HT-29 (cell line): Measurements from ENCODE around the gene ASTN2. TPM values are rescaled to one million over a fixed set of nuclear protein-coding genes. Genes with fewer than 3 reads are reported as not detected.

Source experiments
- DNase-seq: peaks from one replicate; pipeline ENCODE4 v3.0.0-alpha.2; 2015; ENCODE audit warnings: low spot score
- total RNA-seq: library from RNA; depleted of rRNA; stranded (reverse); fragments of >200 nt; shearing (Covaris generic); gene quantifications from 2 replicates; pipeline ENCODE4 v1.2.3, GENCODE V29; 2014

The ASTN2 gene
- total RNA-seq, 1 experiment from 2014 or later, result 4.0 TPM

- DNase-seq, result no peak
These were observed 164.1 kb downstream of the ASTN2 start for GRCh38 chr9:117250610-117251215.

- no peak for DNase-seq
These were observed 165.1 kb downstream of the ASTN2 start for GRCh38 chr9:117249799-117250198.

GRCh38 chr9:117247266-117247665, 167.6 kb downstream of the ASTN2 start:
- DNase-seq, result peak; percentile 9

GRCh38 chr9:117245175-117245829, 169.6 kb downstream of the ASTN2 start:
- no peak for DNase-seq

- DNase-seq, result no peak
These were observed 172.8 kb downstream of the ASTN2 start for GRCh38 chr9:117242082-117242481.

- DNase-seq, result no peak
These were observed 175.4 kb downstream of the ASTN2 start for GRCh38 chr9:117239428-117239827.

GRCh38 chr9:117234103-117234502, 180.8 kb downstream of the ASTN2 start:
- DNase-seq, result no peak

GRCh38 chr9:117233016-117233415, 181.8 kb downstream of the ASTN2 start:
- no peak for DNase-seq

- DNase-seq, result no peak
These were observed 182.6 kb downstream of the ASTN2 start for GRCh38 chr9:117232281-117232680.

GRCh38 chr9:117231012-117231411, 183.8 kb downstream of the ASTN2 start:
- DNase-seq, result no peak

- DNase-seq, result no peak
These were observed 190.2 kb downstream of the ASTN2 start for GRCh38 chr9:117224695-117225094.

GRCh38 chr9:117218951-117219350, 195.9 kb downstream of the ASTN2 start:
- DNase-seq, result no peak

GRCh38 chr9:117214416-117214815, 200.4 kb downstream of the ASTN2 start:
- DNase-seq, result no peak

GRCh38 chr9:117211280-117211679, 203.6 kb downstream of the ASTN2 start:
- DNase-seq, result no peak

GRCh38 chr9:117205806-117206205, 209.1 kb downstream of the ASTN2 start:
- no peak for DNase-seq

- DNase-seq, result no peak
These were observed 209.9 kb downstream of the ASTN2 start for GRCh38 chr9:117204971-117205370.

- DNase-seq, result no peak
These were observed 223.2 kb downstream of the ASTN2 start for GRCh38 chr9:117191504-117192261.

- DNase-seq, result no peak
These were observed 225.7 kb downstream of the ASTN2 start for GRCh38 chr9:117189121-117189520.

GRCh38 chr9:117188394-117188793, 226.5 kb downstream of the ASTN2 start:
- DNase-seq, result no peak

- no peak for DNase-seq
These were observed 227.4 kb downstream of the ASTN2 start for GRCh38 chr9:117187498-117187897.

- DNase-seq, result no peak
These were observed 230.7 kb downstream of the ASTN2 start for GRCh38 chr9:117184173-117184572.

GRCh38 chr9:117182046-117182445, 232.8 kb downstream of the ASTN2 start:
- DNase-seq, result no peak
